Stimulated activated CD8-positive, alpha-beta memory T cell treated with anti-CD3 and anti-CD28 coated beads, Interleukin-4, amount 100 ng/mL, for 4 hours (primary cell): ENCODE results near the gene AFTPH.

Experiments used
- DNase-seq, 2 donors: peaks; one replicate each; pipeline ENCODE4 v3.0.0-alpha.2; 2020; ENCODE audit warnings: low read depth in 2 of 2, low spot score in 1 of 2

The AFTPH gene

DNA sequence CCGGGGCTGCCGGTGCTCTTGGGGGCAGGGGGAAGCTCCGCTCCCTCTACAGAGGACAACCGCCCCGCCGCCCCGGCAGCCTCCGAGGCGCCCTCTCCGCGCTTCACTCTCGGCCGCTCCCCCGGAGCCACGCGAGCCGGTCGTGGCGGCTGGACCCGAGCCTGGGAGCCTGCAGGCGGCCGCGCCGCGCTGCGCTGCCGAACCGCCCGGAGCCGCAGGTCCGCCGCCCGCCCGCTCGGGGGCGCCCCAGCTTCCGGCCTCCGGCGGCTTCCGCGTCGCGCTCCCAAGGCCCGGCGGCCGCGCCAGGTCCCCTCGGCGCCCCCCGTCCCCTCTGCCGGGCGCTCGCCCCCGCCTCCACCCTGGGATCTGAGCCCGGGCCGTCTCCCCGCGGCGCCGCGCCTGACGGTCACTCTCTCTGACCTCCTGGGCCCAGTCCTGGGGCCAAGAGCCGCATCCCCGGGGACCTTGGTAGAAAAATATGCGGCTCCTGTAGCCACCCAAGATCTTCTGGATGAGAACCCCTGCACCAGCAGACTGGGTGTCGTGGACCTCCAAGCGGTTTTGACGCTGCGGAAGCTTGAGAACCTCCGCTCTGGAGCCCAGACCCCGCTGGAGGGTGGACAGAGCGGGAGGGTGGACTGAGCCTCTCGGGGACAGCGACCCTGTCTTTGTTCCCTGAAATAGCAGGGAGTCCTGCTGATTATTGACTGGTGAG, 85.3 kb downstream of the AFTPH start:
- peak in 1 of 2 donors; percentile 23 for DNase-seq

DNA sequence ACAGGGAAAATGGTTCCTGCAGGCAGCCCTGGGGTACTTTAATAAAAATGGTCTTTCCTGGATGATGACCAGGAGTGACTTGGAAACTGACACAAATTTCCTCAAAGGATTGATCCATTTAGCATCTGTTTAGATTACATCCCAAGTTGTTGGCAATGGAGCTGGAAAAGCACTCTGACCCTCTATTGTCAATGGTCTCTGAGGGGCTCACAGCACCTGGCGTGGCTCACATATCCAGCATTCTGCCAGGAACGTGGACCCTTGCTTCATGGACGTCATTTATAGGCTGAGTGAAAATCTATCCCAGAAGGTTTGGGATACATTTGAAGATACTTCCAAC, 85.8 kb downstream of the AFTPH start:
- no peak for DNase-seq

DNA sequence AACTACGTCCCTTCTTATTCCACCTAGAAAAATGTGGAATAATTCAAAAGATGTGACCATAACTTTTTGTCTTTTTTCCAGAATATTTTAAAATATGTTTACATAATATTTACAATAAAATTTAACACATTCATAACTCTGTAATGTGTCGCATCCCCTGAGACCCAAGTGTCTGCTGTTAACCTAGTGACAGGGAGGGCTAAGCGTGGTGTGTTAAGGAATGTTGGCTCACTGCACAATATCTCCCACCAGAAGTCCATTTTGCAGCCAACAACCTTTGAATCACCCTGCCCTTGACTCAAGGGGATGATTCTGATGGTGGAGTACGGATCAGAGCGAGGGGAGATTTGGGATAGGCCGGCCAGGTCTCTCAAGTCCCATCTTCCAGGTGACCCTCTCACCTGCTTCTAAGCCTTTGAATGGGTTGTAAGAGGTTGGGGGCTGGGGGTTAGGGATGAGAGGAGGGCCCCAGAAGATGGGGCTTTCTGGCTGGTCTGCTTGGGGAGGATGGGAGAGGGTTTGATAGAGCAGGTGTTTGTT, 86.3 kb downstream of the AFTPH start:
- no peak for DNase-seq

DNA sequence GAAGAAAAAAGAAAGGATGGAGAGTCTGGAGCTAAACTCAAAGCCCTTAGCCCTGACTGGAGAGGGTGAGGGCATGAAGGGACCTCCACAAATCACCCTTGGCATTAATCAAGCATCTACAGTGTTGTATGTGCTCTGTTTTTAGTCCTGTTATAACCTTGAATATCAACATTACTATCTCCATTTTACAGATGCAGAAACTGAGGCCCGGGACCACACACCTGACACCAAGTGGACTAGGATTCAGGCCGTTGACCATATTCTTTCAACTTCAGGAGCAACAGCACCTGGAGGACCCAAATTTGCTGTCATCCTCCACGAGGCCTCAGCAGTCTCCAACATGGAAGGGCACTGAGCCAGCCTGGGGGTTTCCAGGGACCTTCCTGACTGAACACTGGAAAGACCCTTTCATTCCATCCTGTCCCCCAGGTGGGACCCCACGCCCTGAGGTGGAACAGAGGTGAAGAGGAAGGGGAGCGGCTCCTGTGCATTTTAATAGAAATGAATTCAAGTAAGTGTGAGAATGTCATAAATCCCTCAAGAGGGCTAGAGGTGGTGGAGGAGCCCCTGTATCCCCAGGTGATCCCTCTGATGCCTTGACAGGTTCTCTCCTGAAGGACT, 88.6 kb downstream of the AFTPH start:
- no peak for DNase-seq

DNA sequence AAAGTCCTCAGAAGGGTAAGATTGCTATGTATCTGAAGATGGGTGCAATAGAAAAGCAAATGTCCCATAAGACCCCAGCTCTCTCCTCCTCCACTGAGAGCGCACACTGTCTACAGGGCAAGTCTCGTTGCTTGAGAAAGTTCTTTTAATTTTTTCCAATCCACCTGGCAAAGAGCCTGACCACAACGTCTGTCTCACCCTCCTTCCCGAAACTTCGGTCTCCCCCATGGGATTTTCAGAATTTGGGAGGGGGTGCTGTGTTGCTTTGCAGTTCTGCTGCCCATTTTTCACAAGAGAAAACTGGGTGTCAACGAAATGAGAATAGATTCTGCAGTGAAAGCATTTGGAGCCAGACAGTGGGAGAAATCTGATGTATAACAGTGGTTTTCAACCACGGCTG, 89.1 kb downstream of the AFTPH start:
- no peak for DNase-seq

DNA sequence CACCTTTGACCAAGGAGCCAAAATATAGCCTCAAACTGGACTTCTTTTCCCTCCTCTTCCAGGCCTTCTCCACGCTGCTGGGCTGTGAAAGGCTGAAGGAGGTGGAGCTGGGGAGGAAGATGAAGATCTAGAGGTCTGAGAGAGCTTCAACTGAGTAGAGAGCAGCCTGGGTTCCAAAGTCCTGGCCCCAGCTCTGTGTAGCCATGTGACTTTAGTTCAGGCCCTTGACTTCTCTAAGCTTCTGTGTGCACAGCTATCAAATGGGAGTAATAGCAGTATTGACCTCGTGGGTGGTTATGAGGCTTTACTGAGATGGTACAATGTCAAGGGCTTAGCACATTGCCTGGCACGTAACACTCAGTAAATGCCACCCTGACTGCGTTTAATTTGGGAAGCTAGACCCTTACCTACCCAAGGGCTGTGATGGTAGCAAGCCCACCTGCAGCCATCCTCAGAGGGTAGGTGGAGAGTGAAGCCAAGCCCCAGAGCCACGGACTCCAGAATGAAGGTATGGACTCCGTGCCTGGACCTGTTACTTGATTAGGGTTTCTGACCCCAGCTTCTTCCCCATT, 91.2 kb downstream of the AFTPH start:
- DNase-seq, result no peak

DNA sequence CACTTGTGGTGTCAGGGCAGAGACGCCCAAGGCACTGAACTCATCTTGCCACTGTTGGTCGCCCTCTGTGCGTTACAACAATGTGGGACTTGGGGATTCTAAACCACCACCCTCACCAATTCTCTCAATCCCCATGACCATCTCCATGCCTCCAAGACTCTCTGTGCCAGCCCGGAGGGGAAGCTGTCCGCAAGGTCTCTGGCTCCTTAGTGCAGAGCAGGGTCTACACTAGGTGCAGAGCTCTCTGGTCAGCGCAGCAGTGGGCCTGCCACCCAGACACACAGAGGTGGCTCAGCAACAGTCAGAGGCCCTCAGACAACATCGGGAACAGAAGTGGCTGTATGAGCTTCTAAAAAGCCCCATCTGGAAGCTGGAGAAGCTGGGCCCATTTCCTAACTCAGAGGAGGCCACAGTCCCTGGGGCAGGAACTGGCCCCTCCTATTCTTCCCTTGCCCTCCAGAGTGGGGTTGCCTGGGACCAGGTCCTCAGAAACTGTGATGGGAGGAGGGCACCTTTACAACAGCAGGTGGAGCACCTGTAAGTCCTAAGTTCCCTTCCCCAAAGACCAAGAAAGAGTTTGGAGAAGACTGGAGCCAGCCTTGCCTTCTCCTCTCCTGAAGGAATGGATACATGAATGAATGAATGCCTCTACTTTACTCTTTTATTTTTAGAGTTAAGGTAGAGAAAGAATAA, 91.9 kb downstream of the AFTPH start:
- DNase-seq, result no peak

DNA sequence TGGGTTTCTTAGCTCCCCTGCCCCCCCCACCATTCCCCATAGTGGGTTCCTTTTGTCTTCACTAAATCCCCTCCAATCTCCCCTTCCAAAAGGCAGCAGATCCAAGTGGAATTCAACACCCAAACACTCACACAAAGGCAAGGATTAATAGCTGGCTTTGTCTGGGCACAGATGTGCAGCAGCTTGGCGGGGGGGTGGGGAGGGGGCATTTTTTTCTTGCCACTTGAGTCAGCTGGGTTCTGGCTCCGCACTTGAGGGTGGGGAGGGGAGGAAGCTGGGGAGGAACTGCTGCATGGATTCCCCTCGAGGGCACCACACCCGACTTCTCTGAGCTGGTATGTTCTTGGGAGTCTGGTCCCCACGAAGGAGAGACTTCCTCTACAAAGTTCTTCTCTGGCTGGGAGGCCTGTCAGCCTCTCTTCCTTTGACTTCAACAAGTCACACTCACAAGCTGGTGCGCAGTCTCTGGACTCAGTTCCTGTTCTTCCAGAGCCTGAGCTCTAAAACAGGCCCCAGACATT, 93.6 kb downstream of the AFTPH start:
- DNase-seq, result no peak

DNA sequence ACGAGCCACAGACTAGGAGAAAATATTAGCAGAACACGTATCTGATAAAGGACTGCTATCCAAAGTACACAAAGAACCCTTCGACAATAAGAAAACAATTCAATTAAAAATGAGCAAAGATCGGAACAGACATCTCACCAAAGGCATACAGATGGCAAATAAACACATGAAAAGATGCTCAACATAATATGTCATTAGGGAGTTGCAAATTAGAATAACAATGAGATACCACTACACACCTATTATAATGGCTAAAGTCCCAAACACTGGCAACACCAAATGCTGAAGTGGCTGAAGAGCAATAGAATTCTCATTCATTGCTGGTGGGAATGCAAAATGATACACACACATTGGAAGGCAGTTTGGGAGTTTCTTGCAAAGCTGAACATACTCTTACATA, 96.5 kb downstream of the AFTPH start:
- no peak for DNase-seq

DNA sequence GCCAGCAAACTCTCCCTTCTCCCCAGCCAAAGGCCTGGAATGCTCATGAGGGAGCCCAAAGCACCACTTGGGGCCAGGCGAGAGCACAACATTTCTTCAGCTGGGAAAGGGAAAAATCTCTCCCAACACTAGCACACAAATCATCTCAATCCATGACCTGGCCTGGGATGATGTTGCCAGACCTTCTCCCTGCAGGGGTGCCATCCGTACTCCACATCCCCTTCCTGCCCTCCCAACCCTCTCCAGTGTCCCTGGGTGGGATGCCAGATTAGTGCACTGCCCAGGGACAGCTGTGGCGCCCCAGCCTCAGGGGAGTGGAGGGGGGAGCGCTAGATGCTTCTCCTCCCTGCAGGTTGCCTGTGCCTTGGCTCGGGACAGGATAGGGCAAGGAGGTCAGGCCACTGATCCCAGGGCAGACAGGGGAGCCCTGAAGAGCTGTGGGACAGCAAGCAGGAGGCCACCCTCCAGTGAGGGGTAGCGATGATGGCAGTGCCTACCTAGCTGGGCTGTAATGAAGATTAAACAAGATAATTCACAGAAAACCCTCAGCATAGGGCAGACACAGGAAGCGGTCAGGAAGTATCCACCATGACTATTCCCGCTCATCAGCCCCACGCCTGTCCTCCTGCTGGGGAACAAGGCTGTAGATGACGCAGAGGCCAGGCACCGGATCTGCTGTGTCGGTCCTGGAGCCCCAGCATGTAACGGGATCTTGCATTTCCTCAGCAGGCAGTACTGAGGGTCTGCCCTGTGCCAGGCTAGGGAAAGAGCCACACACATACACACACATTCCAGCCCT, 98.5 kb downstream of the AFTPH start:
- no peak for DNase-seq

DNA sequence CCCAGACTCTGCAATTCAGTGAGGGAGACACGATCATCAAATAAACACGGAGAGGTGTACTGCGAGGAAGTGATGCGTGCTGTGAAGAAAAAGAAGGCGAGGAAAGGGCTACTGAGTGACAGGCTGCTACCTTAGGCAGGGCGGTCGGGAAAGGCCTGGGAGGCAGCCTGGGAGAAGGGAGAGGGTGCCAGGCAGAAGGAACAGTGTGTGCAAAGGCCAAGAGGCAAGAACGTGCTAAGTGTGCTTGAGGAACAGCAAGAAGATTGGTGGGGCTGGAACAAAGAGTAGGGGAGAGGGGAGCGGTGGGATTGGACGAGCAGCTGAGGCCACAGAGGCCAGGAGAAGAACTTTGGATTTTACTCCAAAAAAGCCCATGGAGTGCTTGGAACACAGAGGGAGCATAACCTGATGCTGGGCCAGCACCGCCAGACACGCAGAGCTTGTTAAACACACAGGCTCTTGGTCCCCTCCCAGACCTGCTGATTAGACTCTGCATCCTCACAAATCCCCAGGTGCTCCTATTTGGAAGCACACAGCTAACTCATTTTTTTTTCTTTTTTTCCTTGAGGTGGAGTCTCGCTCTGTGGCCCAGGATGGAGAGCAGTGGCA, 99.2 kb downstream of the AFTPH start:
- no peak for DNase-seq

DNA sequence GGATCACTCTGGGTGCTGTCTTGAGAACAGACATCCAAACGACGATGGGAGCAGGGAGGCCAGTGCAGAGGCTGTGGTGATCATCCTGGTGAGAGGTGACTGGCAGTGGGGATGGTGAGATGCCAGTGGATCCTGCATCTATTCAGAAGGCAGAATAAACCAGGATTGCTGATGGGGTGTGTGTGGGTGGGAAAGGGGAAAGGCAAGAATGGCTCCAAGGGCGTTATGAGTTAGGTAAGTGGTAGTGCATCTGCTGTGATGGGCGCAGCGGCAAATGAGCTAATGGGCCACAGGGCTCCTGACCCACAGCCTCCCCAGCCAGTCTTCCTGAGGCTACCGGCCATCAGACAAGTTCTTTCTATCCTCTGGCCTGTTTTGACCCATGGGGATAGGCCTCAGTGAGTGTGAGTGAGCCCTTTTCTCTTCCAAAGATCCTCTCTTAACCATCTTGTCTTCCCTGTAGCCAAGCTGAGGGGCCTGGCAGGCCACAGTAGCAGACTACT, 100.0 kb downstream of the AFTPH start:
- no peak for DNase-seq

DNA sequence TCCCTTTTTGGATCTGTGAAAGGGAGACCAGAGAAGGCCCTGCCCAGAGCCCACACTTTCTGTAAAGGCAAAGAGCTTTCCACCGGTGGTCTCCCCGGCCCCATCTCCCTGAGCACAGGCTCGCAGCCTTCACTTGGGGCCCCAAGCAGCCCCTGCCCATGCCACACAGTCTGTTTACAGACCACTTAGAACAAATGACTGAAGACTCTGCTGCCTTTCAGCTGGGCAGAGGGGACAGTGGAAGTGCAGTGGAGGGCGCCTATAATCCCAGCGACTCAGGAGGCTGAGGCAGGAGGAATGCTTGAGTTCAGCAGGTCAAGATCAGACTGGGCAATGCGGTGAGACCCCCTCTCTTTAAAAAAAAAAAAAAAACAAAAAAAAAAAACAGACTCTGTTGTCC, 100.7 kb downstream of the AFTPH start:
- no peak for DNase-seq

DNA sequence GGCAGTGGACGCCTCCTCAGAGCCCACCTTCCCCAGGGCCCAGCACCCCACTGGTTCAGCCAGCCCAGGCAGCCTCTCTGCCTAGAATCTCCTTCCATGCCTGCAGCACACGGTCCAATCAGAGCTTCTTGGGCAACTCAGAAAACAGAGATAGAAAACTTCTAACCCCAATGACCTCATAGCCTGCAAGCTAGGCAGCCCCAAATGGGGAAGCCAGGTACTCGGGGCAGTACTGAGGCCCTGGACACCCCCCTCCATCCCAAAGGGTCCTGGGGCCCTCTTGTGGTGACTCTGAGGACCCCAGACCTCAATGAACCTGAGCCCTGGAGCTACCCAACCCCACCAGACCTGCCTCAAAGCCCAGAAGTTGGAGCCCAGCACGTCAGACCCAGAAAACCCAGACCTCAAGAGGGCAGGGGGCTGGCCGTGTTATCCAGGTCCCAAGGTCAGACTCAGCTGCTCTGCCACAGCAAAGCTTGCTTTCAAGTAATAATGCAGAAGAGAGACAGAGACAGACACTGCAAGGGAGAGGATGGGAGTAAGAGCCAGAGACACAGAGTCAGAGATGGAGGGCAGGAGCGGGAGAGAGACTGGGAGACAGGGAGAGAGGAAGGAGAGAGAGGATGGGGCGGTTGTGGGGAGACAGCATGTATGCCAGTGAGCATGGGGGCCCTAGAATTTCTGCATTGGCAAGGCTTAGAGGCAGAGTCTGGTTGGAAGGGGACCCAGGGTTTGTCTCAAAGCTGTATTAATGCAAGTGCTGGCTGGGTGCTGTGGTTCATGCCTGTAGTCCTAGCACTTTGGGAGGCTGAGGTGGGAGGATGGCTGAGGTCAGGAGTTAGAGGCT, 101.4 kb downstream of the AFTPH start:
- DNase-seq, result no peak

DNA sequence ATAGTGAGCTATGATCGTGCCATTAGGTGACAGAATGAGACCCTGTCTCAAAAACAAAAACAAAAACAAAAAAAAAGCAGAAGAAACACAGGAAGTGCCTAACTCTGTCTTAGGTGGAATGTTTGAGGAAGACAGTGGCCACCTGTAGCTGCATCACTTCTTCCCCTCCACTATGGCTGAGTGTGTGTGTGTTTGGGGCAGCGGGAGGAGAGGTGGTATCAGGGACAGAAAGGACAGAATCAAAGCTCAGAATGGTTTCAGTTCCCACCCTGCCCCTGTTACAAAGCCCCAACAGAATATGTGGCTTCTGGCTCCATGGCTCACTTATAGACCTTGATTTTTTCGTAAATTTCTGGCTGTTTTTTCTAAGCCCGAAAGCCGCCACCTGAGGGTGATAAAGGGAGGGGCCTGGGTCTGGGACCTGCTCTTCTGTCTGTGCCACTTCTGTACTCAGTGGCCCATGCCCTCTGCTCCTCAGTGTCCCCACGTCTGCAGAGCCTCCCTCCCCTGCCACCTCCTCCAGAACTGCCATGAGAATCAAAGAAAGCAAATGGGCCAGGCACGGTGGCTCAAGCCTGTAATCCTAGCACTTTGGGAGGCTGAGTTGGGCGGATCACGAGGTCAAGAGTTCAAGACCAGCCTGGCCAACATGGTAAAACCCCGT, 102.2 kb downstream of the AFTPH start:
- no peak for DNase-seq

DNA sequence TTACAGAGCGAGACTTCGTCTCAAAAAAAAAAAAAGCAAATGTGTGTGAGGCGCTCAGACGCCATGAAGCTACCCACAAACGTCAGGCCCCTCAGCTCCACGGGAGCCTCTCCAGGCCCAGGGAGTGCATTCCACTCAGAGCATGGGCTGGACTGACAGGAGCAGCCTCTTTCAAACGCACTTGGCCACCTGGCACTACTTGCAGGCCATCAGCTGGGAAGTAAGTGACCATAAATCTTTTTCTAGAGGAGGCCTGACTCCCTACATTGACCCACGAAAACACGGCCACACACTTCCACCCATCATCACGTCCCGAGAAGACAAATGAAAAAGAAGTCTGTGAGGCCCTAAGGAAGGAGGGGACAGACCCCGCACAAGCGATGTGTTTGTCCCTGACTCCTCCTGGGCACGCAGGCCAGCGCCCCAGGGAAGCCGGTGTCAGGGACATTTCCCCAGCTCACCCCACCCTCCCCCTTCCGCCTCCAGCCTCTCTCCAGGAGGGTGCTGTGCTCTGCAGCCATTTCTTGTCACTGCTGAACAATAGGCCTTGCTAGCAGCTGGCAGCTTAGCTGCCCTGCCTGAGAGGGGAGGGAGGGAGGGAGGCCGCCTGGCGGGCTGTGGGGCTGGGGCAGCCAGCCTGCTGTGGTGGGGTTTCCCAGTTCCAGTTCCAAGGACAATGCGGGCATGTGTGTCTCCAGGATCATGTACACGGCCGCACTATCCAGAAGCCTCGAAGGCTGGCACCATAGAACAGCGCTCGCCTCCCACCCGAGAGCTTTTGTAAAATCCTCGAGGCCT, 103.0 kb downstream of the AFTPH start:
- no peak for DNase-seq

DNA sequence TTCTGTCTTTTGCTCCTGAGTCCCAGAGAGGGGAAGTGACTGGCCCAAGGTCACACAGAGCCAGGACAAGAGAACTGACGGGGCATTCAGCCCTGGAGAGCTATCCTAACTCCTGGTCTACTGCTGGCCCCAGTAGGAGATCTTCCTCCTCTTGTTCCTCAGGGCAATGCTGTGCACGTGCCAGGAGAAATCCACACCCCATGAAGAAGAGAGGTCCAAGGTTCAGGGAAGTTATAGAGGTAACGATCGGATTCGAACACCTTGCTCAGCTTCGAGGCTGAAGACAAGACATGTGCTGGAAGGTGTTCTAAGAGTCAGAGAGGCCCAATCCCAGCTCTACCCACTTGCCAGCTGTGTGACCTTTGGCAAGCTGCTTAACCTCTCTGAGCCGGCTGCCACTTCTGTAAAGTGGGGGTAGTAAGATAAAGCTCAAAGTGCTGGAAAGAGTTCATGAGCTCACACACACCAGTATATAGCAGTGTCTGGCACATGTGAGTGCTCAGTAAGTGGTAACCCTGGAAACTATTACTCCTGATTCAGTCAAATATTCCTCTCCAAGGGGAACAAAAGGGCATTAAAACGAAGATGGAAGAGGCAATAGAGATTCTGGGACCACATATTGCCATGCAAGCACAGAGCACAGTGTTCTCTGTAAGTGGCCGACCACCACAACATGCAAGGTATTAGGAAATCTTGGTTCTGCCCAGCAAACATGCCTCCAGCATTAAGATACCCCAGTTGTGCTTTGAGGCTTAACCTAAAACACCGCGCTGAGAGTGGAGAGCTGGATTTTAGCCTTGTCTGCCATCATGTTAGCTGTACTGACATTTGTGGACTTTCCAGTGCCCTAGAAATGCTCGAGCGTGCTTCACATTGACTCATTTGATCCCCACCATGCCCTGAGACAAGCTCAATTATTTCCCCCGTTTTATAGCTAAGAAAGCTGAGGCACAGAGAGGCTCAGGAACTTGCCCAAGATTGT, 104.0 kb downstream of the AFTPH start:
- DNase-seq, result no peak
